HUES6 (cell line): Measurements from ENCODE around the gene SPART.
"Not testable (repeated sequence)": the region's sequence is repeated elsewhere in the genome, so short reads cannot be mapped to it uniquely, and the experiment has no call there.

Experiments
- H3K27ac ChIP-seq: 2 replicates; pipeline ENCODE4 v1.7.0; 2013; ENCODE audit warnings: low read depth, mild to moderate bottlenecking, low read length, inconsistent platforms
- H3K27me3 ChIP-seq: 2 replicates; pipeline ENCODE4 v1.6.1; 2013; ENCODE audit warnings: low read length; ENCODE audit not compliant: control insufficient read depth, insufficient read depth
- H3K36me3 ChIP-seq: 2 replicates; pipeline ENCODE4 v1.6.1; 2013; ENCODE audit warnings: low read length; ENCODE audit not compliant: control insufficient read depth, insufficient read depth
- H3K4me1 ChIP-seq: 2 replicates; pipeline ENCODE4 v1.6.1; 2013; ENCODE audit warnings: low read length; ENCODE audit not compliant: control insufficient read depth, insufficient read depth
- H3K4me3 ChIP-seq: 2 replicates; pipeline ENCODE4 v1.5.1; 2013; ENCODE audit warnings: low read depth, low read length
- H3K9ac ChIP-seq: one replicate; pipeline ENCODE4 v1.6.1; 2013; ENCODE audit warnings: mild to moderate bottlenecking, low read length
- H3K9me3 ChIP-seq: 2 replicates; pipeline ENCODE4 v1.6.1; 2013; ENCODE audit warnings: low read depth, low read length; ENCODE audit not compliant: control insufficient read depth, insufficient read depth

The SPART gene

DNA sequence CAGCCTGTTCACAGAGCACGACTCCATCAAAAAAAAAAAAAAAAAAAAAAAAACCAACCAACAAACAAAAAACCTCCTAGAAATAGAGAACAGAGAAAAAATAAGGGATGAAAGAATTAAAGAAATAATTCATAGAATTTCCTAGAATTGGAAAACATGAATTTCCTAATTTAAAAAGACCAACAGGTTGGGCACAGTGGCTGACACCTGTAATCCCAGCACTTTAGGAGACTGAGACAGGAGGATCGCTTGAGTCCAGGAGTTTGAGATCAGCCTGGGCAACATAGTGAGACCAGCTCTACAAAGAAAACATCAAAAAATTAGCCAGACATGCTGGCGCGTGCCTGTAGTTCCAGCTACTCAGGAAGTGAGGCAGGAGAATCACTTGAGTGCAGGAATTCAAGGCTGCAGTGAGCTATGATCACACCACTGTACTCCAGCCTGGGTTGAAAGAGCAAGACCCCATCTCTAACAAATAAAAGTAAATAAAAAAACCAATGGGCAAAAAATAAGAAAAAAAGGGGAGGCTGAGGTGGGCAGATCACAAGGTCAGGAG lies 6.5 kb downstream of the SPART start:
- Histone ChIP-seq H3K27me3 (peaks cover 65% of the 10 kb centered on the region), H3K27ac (no peak overlapping the region), H3K4me3 (no peak overlapping the region), H3K4me1 (peaks cover 24% of the 10 kb centered on the region), H3K36me3 (peaks cover 7% of the 10 kb centered on the region; the same call in 1 of the 2 replicates), H3K9ac (no peak overlapping the region), H3K9me3 (no peaks in the 10 kb centered on the region)

DNA sequence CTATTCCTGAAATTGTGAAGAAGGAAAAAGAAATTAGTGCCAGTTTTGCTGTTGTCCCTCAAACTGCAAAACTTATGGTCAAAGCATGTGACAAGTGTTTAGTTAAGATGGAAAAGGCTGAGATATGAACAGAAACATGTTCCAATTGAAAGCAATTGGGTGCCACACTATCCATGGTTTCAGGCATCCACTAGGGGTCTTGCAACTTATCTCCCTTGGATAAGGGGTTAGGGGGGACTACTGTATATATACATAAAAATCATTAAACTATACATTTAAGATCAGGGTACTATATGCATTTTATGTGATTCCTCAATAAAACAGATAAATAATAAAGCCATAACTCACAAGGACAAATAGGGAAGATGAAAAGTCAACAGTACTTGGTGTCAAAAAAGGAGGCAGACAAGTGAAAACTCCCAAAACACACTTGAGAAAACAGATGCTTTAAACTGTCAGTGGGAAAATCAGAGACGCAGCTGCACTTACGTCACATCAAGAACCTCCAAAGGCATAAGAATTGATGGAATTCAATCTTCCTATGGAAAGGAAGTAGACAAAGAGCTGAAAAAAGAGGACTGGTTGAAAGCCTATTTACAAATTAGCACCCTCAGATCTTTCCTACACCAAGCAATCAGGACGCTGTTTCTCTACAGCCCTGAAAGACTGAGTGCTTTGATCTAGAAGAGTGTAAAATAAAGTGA lies 8.1 kb downstream of the SPART start:
- Histone ChIP-seq H3K27me3 (peaks cover 62% of the 10 kb centered on the region; the same call in 1 of the 2 replicates), H3K4me3 (no peak overlapping the region)

DNA sequence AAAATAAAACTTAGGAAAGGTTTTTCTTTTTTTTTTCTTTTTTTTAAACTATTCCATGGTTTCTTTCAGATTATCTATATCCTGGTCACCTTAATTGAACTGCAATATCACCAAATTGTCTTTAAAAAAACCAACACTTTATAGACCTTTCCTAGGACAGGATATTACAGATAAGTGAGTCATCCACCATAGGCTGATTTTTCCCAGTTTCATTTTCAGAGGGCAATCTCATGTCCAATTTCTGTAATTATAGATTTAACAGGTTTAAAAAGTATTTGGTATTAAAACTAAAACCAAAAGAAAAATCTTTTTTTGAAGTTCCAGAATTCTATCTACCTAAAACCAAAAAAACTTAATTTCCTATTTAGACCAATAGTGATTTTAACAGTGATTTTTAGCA lies 13.2 kb downstream of the SPART start:
- H3K9ac ChIP-seq = no peak overlapping the region
- H3K36me3 ChIP-seq = peaks cover 41% of the 10 kb centered on the region; the same call in 1 of the 2 replicates
- H3K27me3 ChIP-seq = peaks cover 37% of the 10 kb centered on the region; the same call in 1 of the 2 replicates
- peaks cover 10% of the 10 kb centered on the region for H3K4me1 ChIP-seq
- H3K9me3 ChIP-seq = no peaks in the 10 kb centered on the region
- no peak overlapping the region for H3K27ac ChIP-seq
- no peak overlapping the region for H3K4me3 ChIP-seq

More for the DNA sequence above, 8.1 kb downstream of the SPART start:
- Histone ChIP-seq H3K36me3 (peaks cover 9% of the 10 kb centered on the region; the same call in 1 of the 2 replicates), H3K4me1 (peaks cover 17% of the 10 kb centered on the region), H3K27ac (no peak overlapping the region), H3K9ac (no peak overlapping the region), H3K9me3 (no peaks in the 10 kb centered on the region)

DNA sequence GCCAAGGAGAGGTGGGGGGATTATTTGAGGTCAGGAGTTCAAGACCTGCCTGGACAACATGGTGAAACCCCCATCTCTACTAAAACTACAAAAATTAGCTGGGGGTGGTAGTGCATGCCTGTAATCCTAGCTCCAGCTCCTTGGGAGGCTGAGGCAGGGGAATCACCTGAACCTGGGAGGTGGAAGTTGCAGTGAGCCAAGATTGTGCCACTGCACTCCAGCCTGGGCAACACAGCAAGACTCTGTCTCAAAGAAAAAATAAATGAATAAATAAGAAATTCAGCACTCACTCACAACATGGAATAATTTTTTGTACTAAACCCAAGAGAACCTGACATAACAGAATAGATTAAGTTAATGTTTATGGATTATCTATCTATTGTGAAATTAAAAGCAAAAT lies 13.9 kb downstream of the SPART start:
- not testable (repeated sequence) for H3K27ac ChIP-seq, H3K4me1 ChIP-seq, H3K4me3 ChIP-seq, H3K9me3 ChIP-seq, H3K9ac ChIP-seq
- H3K36me3 ChIP-seq = peaks cover 44% of the 10 kb centered on the region; the same call in 1 of the 2 replicates
- H3K27me3 ChIP-seq = peaks cover 29% of the 10 kb centered on the region; the same call in 1 of the 2 replicates

DNA sequence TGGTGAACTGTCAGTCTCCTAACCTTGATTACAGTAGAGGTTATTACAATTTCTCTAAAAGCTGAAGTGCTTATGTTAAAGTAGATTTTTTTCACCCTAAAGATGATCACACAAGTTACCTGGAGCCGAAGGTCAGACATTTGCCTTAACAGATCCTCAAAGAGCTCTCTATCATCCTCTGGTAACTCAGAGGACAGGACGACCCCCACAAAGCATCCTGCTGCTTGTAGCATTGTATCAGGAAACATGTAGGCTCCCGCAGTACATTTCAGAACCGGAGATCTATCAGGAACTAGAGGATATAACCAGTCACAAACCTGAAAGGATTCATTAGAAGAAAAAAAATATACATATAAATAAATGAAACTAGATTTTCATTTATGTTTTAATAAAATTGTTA lies 14.9 kb downstream of the SPART start:
- Histone ChIP-seq H3K9me3 (no peaks in the 10 kb centered on the region), H3K9ac (no peak overlapping the region), H3K27me3 (peaks cover 20% of the 10 kb centered on the region; the same call in 1 of the 2 replicates), H3K36me3 (peaks cover 50% of the 10 kb centered on the region), H3K27ac (no peak overlapping the region), H3K4me3 (no peak overlapping the region), H3K4me1 (peaks cover 8% of the 10 kb centered on the region)

DNA sequence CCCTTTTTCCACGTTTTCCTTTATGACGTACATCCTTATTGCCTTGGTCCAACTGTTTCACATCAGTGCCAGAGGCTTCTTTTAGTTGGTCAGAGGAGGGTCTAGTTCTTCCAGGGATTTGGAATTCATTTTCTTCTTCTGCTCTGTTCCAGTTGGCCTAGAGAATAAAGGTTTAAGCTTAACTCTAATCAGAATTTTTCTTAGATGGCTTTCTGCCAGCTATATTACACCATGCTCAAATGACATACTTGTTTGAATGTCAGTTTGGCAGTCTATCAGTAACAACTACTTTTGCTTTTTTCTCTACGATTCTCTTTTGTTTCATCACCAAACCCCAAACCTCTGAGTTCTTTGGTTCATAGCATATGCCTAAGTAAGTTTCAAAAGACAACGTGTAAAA lies 16.8 kb downstream of the SPART start:
- H3K27ac ChIP-seq = no peak overlapping the region
- peaks cover 9% of the 10 kb centered on the region; the same call in 1 of the 2 replicates for H3K27me3 ChIP-seq
- no peaks in the 10 kb centered on the region for H3K9me3 ChIP-seq
- H3K4me1 ChIP-seq = peaks cover 25% of the 10 kb centered on the region
- H3K36me3 ChIP-seq = peaks cover 56% of the 10 kb centered on the region
- H3K9ac ChIP-seq = no peak overlapping the region
- no peak overlapping the region for H3K4me3 ChIP-seq

DNA sequence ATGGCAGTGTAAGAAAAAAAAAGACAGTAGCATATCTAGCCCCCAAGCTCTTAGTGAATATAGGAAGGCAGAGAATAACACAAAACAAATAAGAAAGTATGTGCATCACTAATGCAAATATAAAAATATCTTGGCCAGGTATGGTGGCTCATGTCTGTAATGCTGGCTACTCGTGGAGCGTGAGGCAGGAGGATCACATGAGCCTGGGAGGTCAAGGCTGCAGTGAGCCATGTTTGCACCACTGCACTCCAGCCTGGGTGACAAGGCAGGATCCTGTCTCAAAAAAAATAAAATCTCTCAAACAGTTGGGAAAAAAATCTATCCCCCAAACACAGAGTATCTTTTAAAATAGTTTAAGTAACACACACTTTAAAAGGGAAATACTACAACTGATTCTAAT lies 17.4 kb downstream of the SPART start:
- Histone ChIP-seq H3K27ac (no peak overlapping the region), H3K27me3 (peaks cover 3% of the 10 kb centered on the region; the same call in 1 of the 2 replicates), H3K36me3 (peaks cover 59% of the 10 kb centered on the region)

DNA sequence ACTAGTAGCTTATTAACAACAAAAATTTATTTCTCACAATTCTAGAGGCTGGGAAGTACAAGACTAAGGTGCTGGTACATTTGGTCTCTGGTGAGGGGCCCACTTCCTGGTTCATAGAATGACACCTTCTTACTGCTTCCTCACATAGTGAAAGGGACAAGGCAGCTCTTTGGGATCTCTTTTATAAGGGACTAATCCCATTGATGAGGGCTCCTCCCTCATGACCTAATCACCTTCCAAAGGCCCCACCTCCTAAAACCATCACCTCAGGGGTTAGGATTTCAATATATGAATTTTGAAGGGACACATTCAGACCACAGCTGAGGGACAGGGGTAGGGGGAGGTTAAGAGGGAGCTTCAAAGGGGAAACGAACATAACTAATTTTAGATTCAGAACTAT lies 20.3 kb downstream of the SPART start:
- no peaks in the 10 kb centered on the region for H3K9me3 ChIP-seq
- peaks cover 44% of the 10 kb centered on the region for H3K4me1 ChIP-seq
- H3K36me3 ChIP-seq = peaks cover 73% of the 10 kb centered on the region
- H3K27me3 ChIP-seq = no peaks in the 10 kb centered on the region
- peak overlapping the region; percentile 69 for H3K9ac ChIP-seq
- H3K4me3 ChIP-seq = no peak overlapping the region
- peak overlapping the region; percentile 88 for H3K27ac ChIP-seq

More for the DNA sequence above, 17.4 kb downstream of the SPART start:
- Histone ChIP-seq H3K9me3 (no peaks in the 10 kb centered on the region), H3K4me3 (no peak overlapping the region), H3K4me1 (peaks cover 30% of the 10 kb centered on the region), H3K9ac (no peak overlapping the region)

DNA sequence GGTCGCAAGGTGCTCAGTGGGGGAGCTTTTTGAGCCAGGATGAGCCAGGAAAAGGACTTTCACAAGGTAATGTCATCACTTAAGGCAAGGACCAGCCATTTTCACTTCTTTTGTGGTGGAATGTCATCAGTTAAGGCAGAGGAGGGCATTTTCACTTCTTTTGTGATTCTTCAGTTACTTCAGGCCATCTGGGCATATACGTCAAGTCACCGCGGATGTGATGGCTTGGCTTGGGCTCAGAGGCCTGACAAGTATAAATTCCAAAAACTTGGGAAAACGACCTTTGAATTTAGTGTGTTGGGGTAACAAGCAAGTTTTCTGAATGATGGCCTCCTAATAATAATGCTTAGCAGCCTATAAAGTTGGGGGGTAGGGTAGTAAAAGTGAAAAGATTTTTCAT lies 21.3 kb downstream of the SPART start:
- Histone ChIP-seq H3K9ac (peak overlapping the region; percentile 69), H3K4me1 (peaks cover 40% of the 10 kb centered on the region)

DNA sequence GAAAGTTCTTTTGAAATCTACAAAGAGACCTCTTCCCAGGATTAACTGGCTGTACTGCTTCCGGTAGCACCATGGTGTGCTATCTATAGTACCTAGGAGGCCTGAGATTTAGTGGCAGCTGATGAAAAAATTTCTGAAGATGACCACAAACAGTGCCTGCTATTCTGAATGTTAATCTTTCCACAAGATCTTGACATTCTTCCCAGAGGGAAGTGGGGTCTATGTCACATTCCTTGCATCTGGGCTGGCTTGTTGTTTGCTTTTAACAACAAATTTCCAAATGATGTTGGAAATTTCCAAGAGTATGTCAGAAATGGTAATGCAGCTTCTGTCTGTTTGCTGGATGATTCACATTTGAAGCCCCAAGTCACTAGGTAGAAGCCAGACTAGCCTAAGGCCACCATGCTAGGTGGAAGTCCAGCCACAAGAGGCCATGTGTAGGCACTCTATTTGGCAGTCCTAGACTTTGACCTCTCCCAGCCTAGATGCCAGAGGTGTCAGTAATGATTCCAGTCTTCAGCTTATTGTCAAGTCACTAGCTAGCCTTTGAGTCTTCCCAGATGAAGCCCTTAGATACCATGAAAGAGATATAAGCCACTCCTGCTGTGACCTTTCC lies 22.1 kb downstream of the SPART start:
- H3K4me3 ChIP-seq = no peak overlapping the region; the same call in 1 of the 2 replicates
- H3K9ac ChIP-seq = peak overlapping the region; percentile 77
- H3K27ac ChIP-seq = peak overlapping the region; percentile 65
- no peaks in the 10 kb centered on the region for H3K9me3 ChIP-seq
- H3K36me3 ChIP-seq = peaks cover 68% of the 10 kb centered on the region
- peaks cover 40% of the 10 kb centered on the region for H3K4me1 ChIP-seq
- no peaks in the 10 kb centered on the region for H3K27me3 ChIP-seq

More for the DNA sequence above, 21.3 kb downstream of the SPART start:
- not testable (repeated sequence) for H3K9me3 ChIP-seq, H3K4me3 ChIP-seq, H3K27me3 ChIP-seq
- H3K36me3 ChIP-seq = peaks cover 70% of the 10 kb centered on the region
- H3K27ac ChIP-seq = peak overlapping the region; percentile 88

DNA sequence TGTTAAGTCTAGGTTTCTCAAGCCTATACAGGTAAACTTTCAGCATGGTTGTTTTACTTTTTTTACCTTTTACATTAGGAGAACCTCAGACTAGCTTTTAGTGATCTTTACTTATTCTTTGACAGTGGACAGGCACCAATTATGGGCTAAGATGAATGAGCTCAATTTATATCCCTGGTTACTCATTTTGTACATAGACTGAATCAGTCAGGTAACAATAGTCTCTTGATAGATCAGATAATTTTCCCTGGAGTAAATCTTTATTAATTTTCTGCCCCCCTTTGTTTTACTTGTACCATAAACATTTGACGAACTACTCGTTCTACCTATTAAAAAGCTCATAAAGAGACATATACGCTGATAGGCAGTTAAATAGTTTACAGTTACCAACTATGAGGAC lies 22.8 kb downstream of the SPART start:
- no peaks in the 10 kb centered on the region for H3K9me3 ChIP-seq
- H3K36me3 ChIP-seq = peaks cover 62% of the 10 kb centered on the region
- no peaks in the 10 kb centered on the region for H3K27me3 ChIP-seq
- peak overlapping the region; percentile 7; the same call in 1 of the 2 replicates for H3K4me3 ChIP-seq
- H3K4me1 ChIP-seq = peaks cover 40% of the 10 kb centered on the region
- peak overlapping the region; percentile 65 for H3K27ac ChIP-seq
- peak overlapping the region; percentile 77 for H3K9ac ChIP-seq
